CD4-positive, alpha-beta T cell treated with Interferon gamma for 1 hour (primary cell): ENCODE data around the gene RNF26.
A peak's percentile ranks its signal among the peaks of the same experiment; 100 is the strongest.

Source experiments
- DNase-seq: peaks from one replicate; pipeline ENCODE4 v3.0.0-alpha.2; 2020

The RNF26 gene

GRCh38 chr11:119337581-119338317, 3.4 kb downstream of the RNF26 start:
- no peak for DNase-seq

- DNase-seq, result peak; percentile 57
Measured at GRCh38 chr11:119338318-119338890, 4.1 kb downstream of the RNF26 start.

GRCh38 chr11:119338965-119339588, 4.8 kb downstream of the RNF26 start:
- no peak for DNase-seq

- no peak for DNase-seq
Measured at GRCh38 chr11:119339589-119340334, 5.4 kb downstream of the RNF26 start.

- no peak for DNase-seq
Measured at GRCh38 chr11:119340335-119341221, 6.3 kb downstream of the RNF26 start, which contains the start of gene C1QTNF5. Gene C1QTNF5 (minus strand): TSS chr11:119340883. CDS start chr11:119340397, 486 bp downstream.

GRCh38 chr11:119341222-119342022, 7.1 kb downstream of the RNF26 start:
- no peak for DNase-seq

- DNase-seq, result no peak
Measured at GRCh38 chr11:119342023-119342300, 7.6 kb downstream of the RNF26 start.

GRCh38 chr11:119342362-119343130, 8.2 kb downstream of the RNF26 start:
- no peak for DNase-seq

- no peak for DNase-seq
Measured at GRCh38 chr11:119343726-119344125, 9.4 kb downstream of the RNF26 start.

GRCh38 chr11:119344291-119345010, 10.1 kb downstream of the RNF26 start:
- DNase-seq, result no peak

- no peak for DNase-seq
Measured at GRCh38 chr11:119345685-119346084, 11.4 kb downstream of the RNF26 start.

- DNase-seq, result no peak
Measured at GRCh38 chr11:119346605-119347004, 12.3 kb downstream of the RNF26 start, which contains the start of gene MFRP. Gene MFRP (minus strand): TSS chr11:119346705. CDS start chr11:119346513, 192 bp downstream.

- DNase-seq, result no peak
Measured at GRCh38 chr11:119347242-119347641, 12.9 kb downstream of the RNF26 start.

GRCh38 chr11:119347940-119348605, 13.7 kb downstream of the RNF26 start:
- no peak for DNase-seq

- no peak for DNase-seq
Measured at GRCh38 chr11:119350302-119350701, 16.0 kb downstream of the RNF26 start.

GRCh38 chr11:119351232-119351631, 16.9 kb downstream of the RNF26 start:
- no peak for DNase-seq

GRCh38 chr11:119352857-119353260, 18.5 kb downstream of the RNF26 start:
- no peak for DNase-seq

- no peak for DNase-seq
Measured at GRCh38 chr11:119355091-119355843, 20.9 kb downstream of the RNF26 start.
